ENCODE results near the gene ARHGAP6.

DNA sequence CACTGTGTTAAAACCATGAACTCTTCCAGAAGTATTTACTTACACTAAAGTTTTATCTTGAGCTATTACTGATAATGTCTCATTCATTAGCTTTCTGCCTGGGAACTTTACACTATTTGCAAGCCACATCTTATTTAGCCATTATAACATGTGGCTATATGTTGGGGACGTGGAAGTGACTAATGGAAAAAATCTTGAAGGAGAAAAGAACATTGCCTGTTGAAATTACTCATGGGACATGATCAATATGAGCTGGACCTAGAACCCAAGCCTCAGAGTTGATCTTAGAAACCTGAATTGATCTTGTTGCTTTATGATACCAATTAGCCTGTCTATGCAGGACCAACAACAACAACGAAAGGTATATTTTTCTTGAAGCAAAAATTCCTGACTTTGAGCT, 22.5 kb upstream of the ARHGAP6 start:
- TF ChIP-seq CTCF (IDR thresholded peaks at IDR 0.05; ENCODE audit: low read length), result no peak
- TF ChIP-seq EZH2 (optimal IDR thresholded peaks at IDR 0.05; ENCODE audit: low read depth, low read length), result no peak
- TF ChIP-seq EZH2phosphoT487 (IDR thresholded peaks at IDR 0.05; ENCODE audit: low read length), result no peak
